Left ventricle myocardium inferior (tissue), 1 donor: ENCODE data around the gene NKX6-2. TPM values are rescaled to one million over a fixed set of nuclear protein-coding genes. Genes with fewer than 3 reads are reported as not detected.

ENCODE experiments used
- DNase-seq: peaks from one replicate; pipeline ENCODE4 v3.0.0-alpha.2; 2020
- H3K27ac ChIP-seq: fragments of 200-600 bp; replicated peaks from 2 replicates; pipeline ENCODE4 v1.8.0; 2021
- H3K27me3 ChIP-seq: fragments of 200-600 bp; 2 replicates; pipeline ENCODE4 v1.8.0; 2021; ENCODE audit warnings: low read depth
- H3K36me3 ChIP-seq: fragments of 200-600 bp; 2 replicates; pipeline ENCODE4 v1.8.0; 2021
- H3K4me1 ChIP-seq: fragments of 200-600 bp; 2 replicates; pipeline ENCODE4 v1.8.0; 2021
- H3K4me3 ChIP-seq: fragments of 200-600 bp; 2 replicates; pipeline ENCODE4 v1.8.0; 2021; ENCODE audit warnings: mild to moderate bottlenecking, moderate library complexity
- H3K9me3 ChIP-seq: fragments of 200-600 bp; replicated peaks from 2 replicates; pipeline ENCODE4 v1.8.0; 2021
- intact Hi-C: fragments of 100-400 bp; cut with micrococcal nuclease; formaldehyde crosslinking; loops from one replicate; pipeline ENCODE4 v1.11.0; 2022
- total RNA-seq: library from RNA; stranded (reverse); fragmentation: NEBNext Ultra II Directional; extraction: Animal tissue kit (Norgen Biotek cat#: 25700); gene quantifications from one replicate; pipeline ENCODE4 v1.2.1, GENCODE V29; 2021
- TF ChIP-seq, protein P1 (sequence below): fragments of 200-600 bp; IDR thresholded peaks from 2 replicates; pipeline ENCODE4 v1.8.0; 2021; ENCODE audit warnings: antibody characterized with exemption, mild to moderate bottlenecking, borderline replicate concordance
- donor health status: DM: no; HTN: yes; CAD: no; lungs with severe emphysema.

Gene NKX6-2
- total RNA-seq, 1 donor from 2014 or later, result not detected

DNA sequence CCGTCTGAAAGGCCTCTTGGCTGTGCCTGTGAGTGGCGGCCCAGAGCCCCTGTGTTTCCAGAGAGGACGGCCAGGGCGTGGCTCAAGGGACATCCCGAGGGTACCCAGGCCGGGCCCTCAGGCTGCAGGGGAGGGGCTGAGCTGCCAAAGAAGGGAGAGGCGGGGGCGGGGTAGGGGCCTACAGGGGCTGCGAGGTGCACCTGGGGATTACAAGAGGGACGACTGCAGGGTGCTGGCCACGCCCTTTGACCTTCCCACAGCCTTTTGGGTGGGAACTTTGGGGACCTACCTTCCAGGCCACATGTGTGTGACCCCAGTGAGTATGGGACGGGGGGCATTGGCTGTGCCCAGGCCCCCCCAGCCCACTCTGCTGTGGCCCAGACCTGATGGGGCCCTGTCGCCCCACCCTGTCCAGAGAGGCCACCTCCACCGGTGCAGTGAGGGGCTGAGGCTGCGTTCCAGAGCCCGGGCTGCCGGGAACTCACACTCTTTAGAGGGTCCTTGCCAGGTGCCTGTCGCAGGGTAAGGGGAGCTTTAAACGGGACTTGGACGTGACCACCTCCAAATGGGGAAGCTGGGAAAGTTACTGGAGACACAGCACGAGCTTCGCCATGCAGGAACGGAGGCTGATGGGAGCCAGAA is 19.0 kb upstream of the NKX6-2 start:
- Histone ChIP-seq H3K36me3 (no peaks in the 10 kb centered on the region), H3K4me1 (no peaks in the 10 kb centered on the region), H3K27ac (no peak overlapping the region), H3K27me3 (peaks cover 61% of the 10 kb centered on the region), H3K4me3 (no peak overlapping the region), H3K9me3 (peaks cover 6% of the 10 kb centered on the region)
- no peak for DNase-seq
- intact Hi-C loops, result no loop called here
- TF ChIP-seq, protein P1, sequence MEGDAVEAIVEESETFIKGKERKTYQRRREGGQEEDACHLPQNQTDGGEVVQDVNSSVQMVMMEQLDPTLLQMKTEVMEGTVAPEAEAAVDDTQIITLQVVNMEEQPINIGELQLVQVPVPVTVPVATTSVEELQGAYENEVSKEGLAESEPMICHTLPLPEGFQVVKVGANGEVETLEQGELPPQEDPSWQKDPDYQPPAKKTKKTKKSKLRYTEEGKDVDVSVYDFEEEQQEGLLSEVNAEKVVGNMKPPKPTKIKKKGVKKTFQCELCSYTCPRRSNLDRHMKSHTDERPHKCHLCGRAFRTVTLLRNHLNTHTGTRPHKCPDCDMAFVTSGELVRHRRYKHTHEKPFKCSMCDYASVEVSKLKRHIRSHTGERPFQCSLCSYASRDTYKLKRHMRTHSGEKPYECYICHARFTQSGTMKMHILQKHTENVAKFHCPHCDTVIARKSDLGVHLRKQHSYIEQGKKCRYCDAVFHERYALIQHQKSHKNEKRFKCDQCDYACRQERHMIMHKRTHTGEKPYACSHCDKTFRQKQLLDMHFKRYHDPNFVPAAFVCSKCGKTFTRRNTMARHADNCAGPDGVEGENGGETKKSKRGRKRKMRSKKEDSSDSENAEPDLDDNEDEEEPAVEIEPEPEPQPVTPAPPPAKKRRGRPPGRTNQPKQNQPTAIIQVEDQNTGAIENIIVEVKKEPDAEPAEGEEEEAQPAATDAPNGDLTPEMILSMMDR, result no peak

- DNase-seq, result no peak
- Histone ChIP-seq H3K36me3 (no peaks in the 10 kb centered on the region), H3K27me3 (peaks cover 55% of the 10 kb centered on the region), H3K27ac (no peak overlapping the region), H3K4me3 (no peak overlapping the region), H3K9me3 (peaks cover 6% of the 10 kb centered on the region), H3K4me1 (no peaks in the 10 kb centered on the region)
- TF ChIP-seq, protein P1, result no peak
- intact Hi-C loops, result no loop called here
These were observed 18.3 kb upstream of the NKX6-2 start for GRCh38 chr10:132804287-132804686.

DNA sequence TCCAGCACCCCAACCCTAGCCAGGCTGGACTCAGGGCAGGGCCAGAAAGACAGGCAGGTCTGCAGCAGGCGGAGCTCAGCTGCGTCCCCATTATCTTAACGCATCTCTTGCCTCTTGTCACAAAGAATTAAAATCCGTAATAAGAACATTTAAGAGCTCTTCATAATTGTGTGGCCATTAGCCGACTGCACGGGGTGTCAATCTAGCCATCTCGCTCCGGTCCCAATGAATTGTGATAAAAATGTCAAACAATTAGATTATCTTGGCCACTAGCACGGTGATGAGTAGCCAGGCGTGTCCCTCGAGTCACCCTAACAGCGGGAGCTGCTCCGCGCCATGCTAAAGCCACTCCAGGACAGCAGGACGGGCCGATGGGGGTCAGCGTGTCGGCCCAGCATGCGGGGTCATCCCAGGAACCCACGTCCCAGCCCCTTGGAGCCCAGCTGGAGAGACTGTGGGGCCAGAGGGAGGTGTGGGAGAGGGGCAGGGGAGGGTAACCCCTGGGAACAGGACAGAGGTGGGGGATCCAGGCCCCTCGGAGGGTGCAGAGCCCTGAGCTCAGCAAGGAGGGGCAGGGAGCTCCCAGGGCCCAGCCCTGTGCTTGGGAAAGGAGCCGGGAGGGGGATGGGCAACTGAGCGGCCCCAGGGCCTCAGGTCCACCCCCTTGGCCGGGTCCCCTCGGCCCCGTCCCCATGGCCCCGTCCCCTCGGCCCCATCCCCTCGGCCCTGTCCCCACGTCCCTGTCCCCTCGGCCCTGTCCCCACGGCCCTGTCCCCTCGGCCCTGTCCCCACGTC is 17.7 kb upstream of the NKX6-2 start:
- Histone ChIP-seq H3K27ac (no peak overlapping the region), H3K27me3 (peaks cover 48% of the 10 kb centered on the region), H3K4me1 (no peaks in the 10 kb centered on the region), H3K9me3 (peaks cover 6% of the 10 kb centered on the region), H3K36me3 (no peaks in the 10 kb centered on the region), H3K4me3 (no peak overlapping the region)
- DNase-seq, result no peak
- intact Hi-C loops, result no loop called here
- TF ChIP-seq, protein P1, result no peak

- DNase-seq, result no peak
- intact Hi-C loops, result no loop called here
- peaks cover 6% of the 10 kb centered on the region for H3K9me3 ChIP-seq
- H3K4me1 ChIP-seq, result no peaks in the 10 kb centered on the region
- H3K36me3 ChIP-seq, result no peaks in the 10 kb centered on the region
- no peak overlapping the region for H3K4me3 ChIP-seq
- no peak overlapping the region for H3K27ac ChIP-seq
- TF ChIP-seq, protein P1, result no peak
- peaks cover 40% of the 10 kb centered on the region for H3K27me3 ChIP-seq
These were observed 16.9 kb upstream of the NKX6-2 start for GRCh38 chr10:132802694-132803320.

- H3K9me3 ChIP-seq, result peaks cover 6% of the 10 kb centered on the region
- no peaks in the 10 kb centered on the region for H3K36me3 ChIP-seq
- DNase-seq, result no peak
- TF ChIP-seq, protein P1, result no peak
- H3K27ac ChIP-seq, result no peak overlapping the region
- H3K27me3 ChIP-seq, result peaks cover 39% of the 10 kb centered on the region
- no peak overlapping the region for H3K4me3 ChIP-seq
- intact Hi-C loops, result no loop called here
- no peaks in the 10 kb centered on the region for H3K4me1 ChIP-seq
These were observed 16.1 kb upstream of the NKX6-2 start for GRCh38 chr10:132802048-132802447.
